Measurements from ENCODE around the gene ANKRD63. TPM values are rescaled to one million over a fixed set of nuclear protein-coding genes. Genes with fewer than 3 reads are reported as not detected.

Gene ANKRD63
- total RNA-seq, 1 experiment from 2014 or later = 1.2 TPM

DNA sequence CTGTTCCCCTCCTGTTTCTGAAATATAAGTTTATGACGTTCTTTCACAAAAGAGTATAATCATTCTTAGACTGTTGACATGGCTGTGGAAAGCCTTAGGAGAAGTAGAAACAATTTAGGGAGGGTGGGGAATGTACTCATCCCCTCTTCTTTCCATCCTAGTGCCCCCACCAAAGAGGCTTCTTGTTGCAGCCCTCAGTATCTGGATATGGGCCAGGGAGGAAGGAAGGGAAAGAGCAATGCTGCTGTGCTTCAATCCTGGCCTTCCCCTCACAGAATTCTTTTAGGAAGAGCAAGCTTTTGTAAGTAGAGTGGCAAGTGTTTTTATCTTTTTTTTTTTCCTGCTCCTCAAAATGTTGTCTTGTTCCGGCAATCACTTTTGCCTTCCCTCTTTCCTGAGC is 42.3 kb upstream of the ANKRD63 start:
- Mint-ChIP-seq H3K4me3 (peak overlapping the region; percentile 67), H3K27ac (no peak overlapping the region), H3K9me3 (peaks cover 4% of the 10 kb centered on the region; the same call in 1 of the 2 replicates), H3K4me1 (peaks cover 69% of the 10 kb centered on the region), H3K27me3 (ENCODE audit: low read depth) (peaks cover 25% of the 10 kb centered on the region), H3K36me3 (peaks cover 12% of the 10 kb centered on the region; the same call in 1 of the 2 replicates)
- ATAC-seq (no peak), DNase-seq (ENCODE audit: low spot score) (no peak)
- CTCF ChIA-PET = interaction anchor here (0.6 to 8.3 kb wide), 7 partner anchors 14 to 114 kb away, joined by 3 to 234 read pairs (median 33); partner anchors contain the start of genes CCDC9B and PLCB2
- TF ChIP-seq HMGA2 (CRISPR knock-in tag; IDR thresholded peaks at IDR 0.05) (no peak), TEAD4 (CRISPR knock-in tag; IDR thresholded peaks at IDR 0.05) (no peak), ZNF416 (CRISPR knock-in tag; IDR thresholded peaks at IDR 0.05) (no peak), ZNF263 (CRISPR knock-in tag; IDR thresholded peaks at IDR 0.05; ENCODE audit: low read depth) (no peak), ZNF138 (CRISPR knock-in tag; conservative IDR thresholded peaks at IDR 0.05) (no peak), GABPB1 (CRISPR knock-in tag; IDR thresholded peaks at IDR 0.05) (no peak), TCF7 (CRISPR knock-in tag; IDR thresholded peaks at IDR 0.05; ENCODE audit: low read depth) (no peak)
- TF ChIP-seq, protein P1, sequence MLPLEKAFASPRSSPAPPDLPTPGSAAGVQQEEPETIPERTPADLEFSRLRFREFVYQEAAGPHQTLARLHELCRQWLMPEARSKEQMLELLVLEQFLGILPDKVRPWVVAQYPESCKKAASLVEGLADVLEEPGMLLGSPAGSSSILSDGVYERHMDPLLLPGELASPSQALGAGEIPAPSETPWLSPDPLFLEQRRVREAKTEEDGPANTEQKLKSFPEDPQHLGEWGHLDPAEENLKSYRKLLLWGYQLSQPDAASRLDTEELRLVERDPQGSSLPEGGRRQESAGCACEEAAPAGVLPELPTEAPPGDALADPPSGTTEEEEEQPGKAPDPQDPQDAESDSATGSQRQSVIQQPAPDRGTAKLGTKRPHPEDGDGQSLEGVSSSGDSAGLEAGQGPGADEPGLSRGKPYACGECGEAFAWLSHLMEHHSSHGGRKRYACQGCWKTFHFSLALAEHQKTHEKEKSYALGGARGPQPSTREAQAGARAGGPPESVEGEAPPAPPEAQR (CRISPR knock-in tag; IDR thresholded peaks at IDR 0.05) = no peak
- TF ChIP-seq, protein P2, sequence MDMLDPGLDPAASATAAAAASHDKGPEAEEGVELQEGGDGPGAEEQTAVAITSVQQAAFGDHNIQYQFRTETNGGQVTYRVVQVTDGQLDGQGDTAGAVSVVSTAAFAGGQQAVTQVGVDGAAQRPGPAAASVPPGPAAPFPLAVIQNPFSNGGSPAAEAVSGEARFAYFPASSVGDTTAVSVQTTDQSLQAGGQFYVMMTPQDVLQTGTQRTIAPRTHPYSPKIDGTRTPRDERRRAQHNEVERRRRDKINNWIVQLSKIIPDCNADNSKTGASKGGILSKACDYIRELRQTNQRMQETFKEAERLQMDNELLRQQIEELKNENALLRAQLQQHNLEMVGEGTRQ (CRISPR knock-in tag; IDR thresholded peaks at IDR 0.05) = no peak
- TF ChIP-seq, protein P3, sequence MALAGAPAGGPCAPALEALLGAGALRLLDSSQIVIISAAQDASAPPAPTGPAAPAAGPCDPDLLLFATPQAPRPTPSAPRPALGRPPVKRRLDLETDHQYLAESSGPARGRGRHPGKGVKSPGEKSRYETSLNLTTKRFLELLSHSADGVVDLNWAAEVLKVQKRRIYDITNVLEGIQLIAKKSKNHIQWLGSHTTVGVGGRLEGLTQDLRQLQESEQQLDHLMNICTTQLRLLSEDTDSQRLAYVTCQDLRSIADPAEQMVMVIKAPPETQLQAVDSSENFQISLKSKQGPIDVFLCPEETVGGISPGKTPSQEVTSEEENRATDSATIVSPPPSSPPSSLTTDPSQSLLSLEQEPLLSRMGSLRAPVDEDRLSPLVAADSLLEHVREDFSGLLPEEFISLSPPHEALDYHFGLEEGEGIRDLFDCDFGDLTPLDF (CRISPR knock-in tag; IDR thresholded peaks at IDR 0.05) = no peak
- TF ChIP-seq, protein P4, sequence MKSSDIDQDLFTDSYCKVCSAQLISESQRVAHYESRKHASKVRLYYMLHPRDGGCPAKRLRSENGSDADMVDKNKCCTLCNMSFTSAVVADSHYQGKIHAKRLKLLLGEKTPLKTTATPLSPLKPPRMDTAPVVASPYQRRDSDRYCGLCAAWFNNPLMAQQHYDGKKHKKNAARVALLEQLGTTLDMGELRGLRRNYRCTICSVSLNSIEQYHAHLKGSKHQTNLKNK (CRISPR knock-in tag; IDR thresholded peaks at IDR 0.05) = no peak
- POLR2A ChIA-PET = interaction anchor here (0.9 kb wide), 1 partner anchor 45 kb away, joined by 3 read pairs; no protein-coding TSS in a partner anchor

DNA sequence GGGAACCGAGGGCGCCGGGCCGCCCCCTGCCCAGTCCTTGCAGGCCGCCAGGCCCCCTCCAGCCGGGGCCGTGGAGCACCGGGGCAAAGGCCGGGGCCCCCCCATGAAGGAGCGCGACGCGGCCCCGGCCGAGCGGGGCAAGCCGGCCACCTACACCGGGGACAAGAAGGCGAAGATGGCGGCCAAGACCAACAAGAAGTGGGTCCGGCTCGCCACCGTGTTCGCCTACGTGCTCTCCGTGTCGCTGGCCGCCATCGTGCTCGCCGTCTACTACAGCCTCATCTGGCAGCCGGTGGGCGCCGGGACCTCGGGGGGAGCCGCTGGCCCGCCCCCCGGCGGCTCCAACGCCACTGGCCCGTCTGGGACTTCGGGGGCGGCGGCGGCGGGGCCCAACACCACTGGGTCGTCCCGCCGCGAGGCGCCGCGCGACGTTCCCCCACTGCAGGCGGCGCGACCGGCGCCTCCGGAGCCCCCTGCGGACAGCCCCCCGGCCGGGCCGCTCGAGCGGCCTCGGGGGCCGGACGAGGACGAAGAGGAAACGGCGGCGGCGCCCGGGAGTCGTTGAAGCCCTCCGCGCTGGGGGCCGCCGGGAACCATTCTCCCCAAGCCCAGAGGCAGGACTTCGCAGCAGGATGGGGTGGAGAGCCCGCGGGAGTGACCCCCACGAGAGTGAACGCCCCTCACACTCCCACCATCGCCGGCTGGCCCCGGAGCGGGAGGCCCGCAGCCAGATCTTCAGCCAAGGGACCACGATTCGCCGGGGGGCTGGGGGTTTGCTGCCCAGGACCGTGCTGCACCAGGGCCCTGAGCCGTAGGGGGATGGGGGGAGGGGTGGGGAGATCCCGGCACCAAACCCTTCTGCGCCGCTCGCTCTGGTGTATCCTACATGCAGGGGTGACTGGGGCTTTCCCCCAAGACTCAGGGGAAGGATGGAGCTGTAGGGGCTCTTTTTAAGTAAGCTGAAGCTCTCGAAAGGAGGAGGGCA is 41.4 kb upstream of the ANKRD63 start:
- TF ChIP-seq, protein P5, sequence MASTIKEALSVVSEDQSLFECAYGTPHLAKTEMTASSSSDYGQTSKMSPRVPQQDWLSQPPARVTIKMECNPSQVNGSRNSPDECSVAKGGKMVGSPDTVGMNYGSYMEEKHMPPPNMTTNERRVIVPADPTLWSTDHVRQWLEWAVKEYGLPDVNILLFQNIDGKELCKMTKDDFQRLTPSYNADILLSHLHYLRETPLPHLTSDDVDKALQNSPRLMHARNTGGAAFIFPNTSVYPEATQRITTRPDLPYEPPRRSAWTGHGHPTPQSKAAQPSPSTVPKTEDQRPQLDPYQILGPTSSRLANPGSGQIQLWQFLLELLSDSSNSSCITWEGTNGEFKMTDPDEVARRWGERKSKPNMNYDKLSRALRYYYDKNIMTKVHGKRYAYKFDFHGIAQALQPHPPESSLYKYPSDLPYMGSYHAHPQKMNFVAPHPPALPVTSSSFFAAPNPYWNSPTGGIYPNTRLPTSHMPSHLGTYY (CRISPR knock-in tag; IDR thresholded peaks at IDR 0.05) = no peak
- TF ChIP-seq, protein P6, sequence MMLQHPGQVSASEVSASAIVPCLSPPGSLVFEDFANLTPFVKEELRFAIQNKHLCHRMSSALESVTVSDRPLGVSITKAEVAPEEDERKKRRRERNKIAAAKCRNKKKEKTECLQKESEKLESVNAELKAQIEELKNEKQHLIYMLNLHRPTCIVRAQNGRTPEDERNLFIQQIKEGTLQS (CRISPR knock-in tag; conservative IDR thresholded peaks at IDR 0.05) = no peak
- peak; percentile 36; the same call in 1 of the 2 replicates for TF ChIP-seq JUN (CRISPR knock-in tag; IDR thresholded peaks at IDR 0.05)
- TF ChIP-seq, protein P7, sequence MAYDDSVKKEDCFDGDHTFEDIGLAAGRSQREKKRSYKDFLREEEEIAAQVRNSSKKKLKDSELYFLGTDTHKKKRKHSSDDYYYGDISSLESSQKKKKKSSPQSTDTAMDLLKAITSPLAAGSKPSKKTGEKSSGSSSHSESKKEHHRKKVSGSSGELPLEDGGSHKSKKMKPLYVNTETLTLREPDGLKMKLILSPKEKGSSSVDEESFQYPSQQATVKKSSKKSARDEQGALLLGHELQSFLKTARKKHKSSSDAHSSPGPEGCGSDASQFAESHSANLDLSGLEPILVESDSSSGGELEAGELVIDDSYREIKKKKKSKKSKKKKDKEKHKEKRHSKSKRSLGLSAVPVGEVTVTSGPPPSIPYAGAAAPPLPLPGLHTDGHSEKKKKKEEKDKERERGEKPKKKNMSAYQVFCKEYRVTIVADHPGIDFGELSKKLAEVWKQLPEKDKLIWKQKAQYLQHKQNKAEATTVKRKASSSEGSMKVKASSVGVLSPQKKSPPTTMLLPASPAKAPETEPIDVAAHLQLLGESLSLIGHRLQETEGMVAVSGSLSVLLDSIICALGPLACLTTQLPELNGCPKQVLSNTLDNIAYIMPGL (CRISPR knock-in tag; IDR thresholded peaks at IDR 0.05) = 0 out of 2 replicates have a peak, but pooled peaks have one; percentile 35
- Mint-ChIP-seq H3K9me3 (peaks cover 4% of the 10 kb centered on the region; the same call in 1 of the 2 replicates), H3K4me1 (peaks cover 70% of the 10 kb centered on the region), H3K27me3 (ENCODE audit: low read depth) (peaks cover 25% of the 10 kb centered on the region), H3K36me3 (peaks cover 6% of the 10 kb centered on the region; the same call in 1 of the 2 replicates), H3K27ac (no peak overlapping the region), H3K4me3 (peak overlapping the region; percentile 67)
- ChIA-PET CTCF (interaction anchor here (0.6 to 17.8 kb wide), 11 partner anchors 13 to 115 kb away, joined by 3 to 690 read pairs (median 15); partner anchors contain the start of genes CCDC9B and PLCB2), POLR2A (interaction anchor here (0.9 kb wide), 1 partner anchor 44 kb away, joined by 3 read pairs; no protein-coding TSS in a partner anchor)
- peak; percentile 46 for DNase-seq (ENCODE audit: low spot score)
- 0 out of 2 replicates have a peak, but pooled peaks have one; percentile 2 for ATAC-seq
